GM19324 (cell line): ENCODE results near the gene TMCO1.
"Not testable (repeated sequence)": the region's sequence is repeated elsewhere in the genome, so short reads cannot be mapped to it uniquely, and the experiment has no call there.

Source experiments
- ATAC-seq: cut with Tn5 transposase; IDR thresholded peaks from one replicate; pipeline ENCODE4 v1.9.1; 2021; ENCODE audit warnings: mild to moderate bottlenecking, moderate library complexity; ENCODE audit not compliant: unreplicated experiment, low FRiP score

TMCO1 gene

DNA sequence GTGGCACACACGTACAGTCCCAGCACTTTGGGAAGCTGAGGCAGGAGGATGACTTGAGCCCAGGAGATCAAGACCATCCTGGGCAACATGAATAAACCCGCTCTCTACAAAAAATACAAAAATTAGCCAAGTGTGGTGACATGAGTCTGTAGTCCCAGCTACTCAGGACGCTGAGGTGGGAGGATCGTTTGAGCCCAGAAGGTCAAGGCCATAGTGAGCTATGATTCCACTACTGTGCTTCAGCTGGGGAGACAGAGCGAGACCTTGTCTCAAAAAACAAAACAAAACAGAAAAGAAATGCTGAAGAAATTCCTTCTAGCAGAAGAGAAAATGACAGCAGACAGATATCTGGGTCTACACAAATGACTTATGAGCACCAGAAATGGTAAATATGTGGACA is 80.6 kb downstream of the TMCO1 start:
- ATAC-seq, result no peak

DNA sequence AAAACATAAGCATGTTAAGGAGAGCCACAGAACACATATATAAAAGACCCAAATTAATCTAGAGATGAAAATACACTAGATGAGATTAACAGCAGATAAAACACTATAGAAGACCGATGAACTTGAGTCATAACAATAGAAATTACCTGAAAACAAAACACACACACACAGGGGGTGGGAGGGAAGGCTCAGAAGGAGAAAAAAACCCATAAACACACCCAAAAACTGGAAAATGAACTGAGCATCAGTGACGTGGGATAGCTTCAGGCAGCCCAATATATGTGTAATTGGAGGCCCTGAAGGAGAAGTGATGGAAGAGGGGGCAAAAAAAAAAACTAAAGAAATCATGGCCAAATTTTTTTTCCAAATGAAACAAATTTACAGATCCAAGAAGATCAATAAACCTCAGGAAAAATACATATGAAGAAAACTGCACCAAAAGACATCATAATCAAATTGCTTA is 81.7 kb downstream of the TMCO1 start:
- no peak for ATAC-seq

DNA sequence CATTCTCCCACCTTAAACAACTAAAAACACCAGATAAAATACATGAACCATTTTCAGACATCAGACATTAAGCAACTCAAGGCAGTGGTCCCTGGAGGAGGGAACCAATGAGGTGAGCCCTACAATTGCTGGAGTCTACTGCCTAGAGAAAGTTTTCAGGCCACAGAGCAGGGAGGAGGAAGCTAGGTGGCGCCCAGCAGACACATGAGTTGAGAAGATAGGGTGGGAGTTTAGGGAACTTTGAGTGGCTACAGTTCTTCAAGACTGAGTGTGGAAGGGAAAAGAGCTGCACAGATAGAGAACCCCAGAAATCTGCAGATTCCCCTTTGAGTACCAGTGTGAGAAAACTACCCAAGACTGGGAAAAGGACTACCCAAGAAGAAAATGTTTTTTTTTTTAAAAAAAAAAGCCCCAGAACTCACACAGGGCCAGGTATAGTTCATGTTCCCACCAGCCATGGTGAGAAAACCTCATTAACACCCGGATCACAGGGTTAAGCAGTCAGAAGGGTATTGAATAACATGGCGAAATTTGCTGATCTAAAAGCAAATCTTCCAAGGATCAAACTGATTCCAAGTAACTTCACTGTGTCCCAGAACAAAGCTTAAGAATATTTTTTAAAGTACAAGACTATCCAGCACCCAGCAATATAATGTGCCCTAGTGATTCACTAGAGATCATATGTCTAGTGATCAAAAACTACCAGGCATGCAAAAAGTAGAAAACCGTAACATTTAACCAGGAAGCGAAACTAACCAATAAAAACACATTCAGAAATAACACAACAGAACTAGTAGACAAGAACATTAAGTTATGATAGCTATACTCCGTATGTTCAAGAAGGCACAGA is 82.3 kb downstream of the TMCO1 start:
- ATAC-seq, result no peak

DNA sequence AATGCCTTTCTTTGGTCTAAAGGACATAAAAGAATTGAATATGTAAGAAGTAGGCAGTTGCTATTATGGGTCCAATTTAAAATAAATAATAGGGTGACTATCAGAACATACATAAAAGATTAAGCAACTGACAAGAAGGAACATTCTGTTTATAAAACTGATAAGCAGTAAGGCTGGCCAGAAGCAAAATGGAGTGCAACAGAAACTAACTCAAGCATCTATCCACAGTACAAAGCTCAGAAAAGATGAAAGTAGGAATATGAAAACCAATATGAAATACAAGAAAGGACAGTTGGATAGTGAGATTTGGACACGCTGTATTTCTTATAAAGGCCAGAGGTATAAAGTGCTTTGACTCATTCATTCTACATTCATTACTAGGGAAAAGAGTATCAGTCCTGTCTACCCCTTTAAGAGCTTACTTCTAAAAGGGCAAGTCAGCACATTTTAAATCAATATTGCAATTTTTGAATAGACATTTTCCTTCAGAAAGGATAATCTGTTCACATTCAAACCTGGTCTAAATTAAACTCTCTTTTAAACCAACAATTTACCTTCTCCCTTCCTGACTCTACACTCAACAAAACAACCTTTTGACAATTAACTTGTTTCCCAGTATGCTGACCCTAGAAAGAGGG is 84.7 kb downstream of the TMCO1 start:
- no peak for ATAC-seq

- ATAC-seq, result not testable (repeated sequence)
Measured at GRCh38 chr1:165680773-165681172, 87.9 kb downstream of the TMCO1 start.

- ATAC-seq, result no peak
Measured at GRCh38 chr1:165680303-165680702, 88.4 kb downstream of the TMCO1 start.

GRCh38 chr1:165679282-165680036 is 89.2 kb downstream of the TMCO1 start:
- no peak for ATAC-seq

- no peak for ATAC-seq
Measured at GRCh38 chr1:165678509-165678908, 90.2 kb downstream of the TMCO1 start.
